ENCODE data around the gene PLEKHA7. TPM values are rescaled to one million over a fixed set of nuclear protein-coding genes. Genes with fewer than 3 reads are reported as not detected.

The PLEKHA7 gene
- total and polyA plus RNA-seq, 2 of the 4 experiments (the other 2 are of a cell fraction), result 0.12 TPM; not detected in 1

- Histone ChIP-seq H3K79me1 (ENCODE audit: low read depth in 1 of 2, low read length in 2 of 2) (no peaks in the 10 kb centered on the region), H2BK20ac (ENCODE audit: low read depth, low read length) (no peak overlapping the region), H3K18ac (ENCODE audit: low read depth, low read length) (no peak overlapping the region), H4K20me1 (ENCODE audit: insufficient read depth, low read length) (no peaks in the 10 kb centered on the region), H3K14ac (replicated peaks; ENCODE audit: low read depth, low read length) (no peak overlapping the region), H3K9ac (ENCODE audit: low read depth, low read length) (no peak overlapping the region), H2AFZ (replicated peaks; ENCODE audit: low read length, poor library complexity) (no peak overlapping the region), H2BK5ac (ENCODE audit: low read depth, low read length, poor library complexity, severe bottlenecking) (no peak overlapping the region), H4K8ac (ENCODE audit: low read depth in 2 of 2, low read length in 2 of 2) (no peak overlapping the region), H3K4me3 (ENCODE audit: insufficient read depth, low read depth, low read length) (no peak overlapping the region), H3K36me3 (ENCODE audit: control insufficient read depth, insufficient read depth, low read length) (no peaks in the 10 kb centered on the region), H3K4me1 (ENCODE audit: control insufficient read depth, insufficient read depth, low read length) (no peaks in the 10 kb centered on the region), H3K9me3 (ENCODE audit: control insufficient read depth, insufficient read depth, low read length) (no peaks in the 10 kb centered on the region), H2BK15ac (ENCODE audit: low read depth, low read length) (no peak overlapping the region), H3K4me2 (ENCODE audit: low read depth, low read length) (no peak overlapping the region), H3K9me1 (ENCODE audit: insufficient read depth, low read length) (no peaks in the 10 kb centered on the region), H3K23ac (ENCODE audit: low read depth, low read length) (no peak overlapping the region), H2BK120ac (ENCODE audit: low read depth, low read length) (no peak overlapping the region), H3K27ac (ENCODE audit: insufficient read depth, low read length) (no peak overlapping the region), H3K4ac (ENCODE audit: low read depth, low read length) (no peak overlapping the region), H4K91ac (ENCODE audit: insufficient read depth, low read depth, low read length) (no peak overlapping the region), H3K27me3 (ENCODE audit: control insufficient read depth, insufficient read depth, low read length) (peaks cover 11% of the 10 kb centered on the region), H2AK5ac (ENCODE audit: low read depth, low read length) (no peak overlapping the region), H4K5ac (ENCODE audit: low read depth, low read length) (no peak overlapping the region), H3K56ac (ENCODE audit: extremely low read depth, insufficient read depth, low read length) (no peak overlapping the region), H2AK9ac (replicated peaks; ENCODE audit: low read depth, low read length, poor library complexity) (no peak overlapping the region)
- in situ Hi-C loops (cut with MboI; ENCODE audit: low sequenced_read_pairs), result no loop called here
- DNase-seq, result no peak
- no CpG with 5 or more reads among the region's 1 CpG for WGBS, 2 experiments (ENCODE audit: extremely low coverage in 2 of 2, insufficient read length in 1 of 2)
- POLR2A ChIA-PET (ENCODE audit: unreplicated experiment), result no interaction called here
- BruUV-seq (replicated peaks), result no TSS peak
- TF ChIP-seq, protein P1, sequence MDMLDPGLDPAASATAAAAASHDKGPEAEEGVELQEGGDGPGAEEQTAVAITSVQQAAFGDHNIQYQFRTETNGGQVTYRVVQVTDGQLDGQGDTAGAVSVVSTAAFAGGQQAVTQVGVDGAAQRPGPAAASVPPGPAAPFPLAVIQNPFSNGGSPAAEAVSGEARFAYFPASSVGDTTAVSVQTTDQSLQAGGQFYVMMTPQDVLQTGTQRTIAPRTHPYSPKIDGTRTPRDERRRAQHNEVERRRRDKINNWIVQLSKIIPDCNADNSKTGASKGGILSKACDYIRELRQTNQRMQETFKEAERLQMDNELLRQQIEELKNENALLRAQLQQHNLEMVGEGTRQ (IDR thresholded peaks at IDR 0.05; ENCODE audit: low read depth, low read length), result no peak
- TF ChIP-seq RFX5 (IDR thresholded peaks at IDR 0.05; ENCODE audit: low read depth, low read length) (no peak), CEBPB (IDR thresholded peaks at IDR 0.05; ENCODE audit: low read depth, low read length) (no peak), ELK1 (IDR thresholded peaks at IDR 0.05; ENCODE audit: borderline replicate concordance, low read depth, low read length) (no peak), RAD21 (IDR thresholded peaks at IDR 0.05; ENCODE audit: low read length) (no peak), POLR2A (IDR thresholded peaks at IDR 0.05; ENCODE audit: low read depth, low read length) (no peak), MAFK (IDR thresholded peaks at IDR 0.05; ENCODE audit: low read depth, low read length) (no peak), BHLHE40 (IDR thresholded peaks at IDR 0.05; ENCODE audit: low read depth, low read length) (no peak), MXI1 (IDR thresholded peaks at IDR 0.05; ENCODE audit: borderline replicate concordance, low read depth, low read length) (no peak)
- no peak for ATAC-seq (ENCODE audit: low read depth)
- intact Hi-C loops (cut with micrococcal nuclease), result no loop called here
- dilution Hi-C loops (cut with HindIII; ENCODE audit: low sequenced_read_pairs, unreplicated experiment), result no loop called here
- CTCF ChIA-PET, result interaction anchor here (0.5 kb wide), 1 partner anchor 19 kb away, joined by 3 read pairs; no protein-coding TSS in a partner anchor
Measured at GRCh38 chr11:16853266-16853665, 160.9 kb downstream of the PLEKHA7 start.
